GM13976 (cell line): Measurements from ENCODE around the gene MCUB.

Source experiments
- DNase-seq: peaks from one replicate; pipeline ENCODE4 v3.0.0; 2012; ENCODE audit warnings: low spot score
- in situ Hi-C: fragments of 300-500 bp; cut with MboI; formaldehyde crosslinking; loops from one replicate; pipeline ENCODE4 v1.12.0; 2022; ENCODE audit warnings: low sequenced_read_pairs, mixed read lengths, inconsistent platforms; ENCODE audit not compliant: unreplicated experiment
- TF ChIP-seq, protein P1 (sequence below): IDR thresholded peaks from 2 replicates; pipeline ENCODE4 v1.5.1; 2012; ENCODE audit warnings: borderline replicate concordance, mild to moderate bottlenecking; ENCODE audit not compliant: insufficient read depth; ENCODE audit errors: extremely low read depth, missing control alignments, control extremely low read depth

MCUB gene

DNA sequence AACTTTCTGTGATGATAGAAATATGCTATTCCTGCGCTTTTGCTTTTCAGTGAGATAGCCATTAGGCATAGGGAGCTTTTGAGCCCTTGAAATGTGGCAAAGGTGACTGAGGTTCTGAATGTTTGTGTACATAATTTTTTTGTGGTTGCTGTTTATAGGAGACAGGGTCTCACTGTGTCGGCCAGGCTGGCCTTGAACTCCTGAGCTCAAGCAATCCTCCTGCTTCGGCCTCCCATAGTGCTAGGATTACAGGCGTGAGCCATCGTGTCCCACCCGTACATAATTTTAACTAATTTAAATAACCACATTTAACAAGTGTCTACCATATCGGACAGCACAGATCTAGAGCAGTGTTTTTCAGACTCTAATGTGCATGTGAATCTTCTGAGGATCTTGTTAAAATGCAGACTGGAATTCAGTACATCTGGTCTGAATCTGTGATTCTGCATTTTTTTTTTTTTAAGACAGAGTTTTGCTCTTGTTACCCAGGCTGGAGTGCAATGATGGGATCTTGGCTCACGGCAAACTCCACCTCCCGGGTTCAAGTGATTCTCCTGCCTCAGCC, 97.9 kb downstream of the MCUB start:
- TF ChIP-seq, protein P1, sequence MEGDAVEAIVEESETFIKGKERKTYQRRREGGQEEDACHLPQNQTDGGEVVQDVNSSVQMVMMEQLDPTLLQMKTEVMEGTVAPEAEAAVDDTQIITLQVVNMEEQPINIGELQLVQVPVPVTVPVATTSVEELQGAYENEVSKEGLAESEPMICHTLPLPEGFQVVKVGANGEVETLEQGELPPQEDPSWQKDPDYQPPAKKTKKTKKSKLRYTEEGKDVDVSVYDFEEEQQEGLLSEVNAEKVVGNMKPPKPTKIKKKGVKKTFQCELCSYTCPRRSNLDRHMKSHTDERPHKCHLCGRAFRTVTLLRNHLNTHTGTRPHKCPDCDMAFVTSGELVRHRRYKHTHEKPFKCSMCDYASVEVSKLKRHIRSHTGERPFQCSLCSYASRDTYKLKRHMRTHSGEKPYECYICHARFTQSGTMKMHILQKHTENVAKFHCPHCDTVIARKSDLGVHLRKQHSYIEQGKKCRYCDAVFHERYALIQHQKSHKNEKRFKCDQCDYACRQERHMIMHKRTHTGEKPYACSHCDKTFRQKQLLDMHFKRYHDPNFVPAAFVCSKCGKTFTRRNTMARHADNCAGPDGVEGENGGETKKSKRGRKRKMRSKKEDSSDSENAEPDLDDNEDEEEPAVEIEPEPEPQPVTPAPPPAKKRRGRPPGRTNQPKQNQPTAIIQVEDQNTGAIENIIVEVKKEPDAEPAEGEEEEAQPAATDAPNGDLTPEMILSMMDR = no peak
- DNase-seq = no peak
- in situ Hi-C loops = no loop called here

DNA sequence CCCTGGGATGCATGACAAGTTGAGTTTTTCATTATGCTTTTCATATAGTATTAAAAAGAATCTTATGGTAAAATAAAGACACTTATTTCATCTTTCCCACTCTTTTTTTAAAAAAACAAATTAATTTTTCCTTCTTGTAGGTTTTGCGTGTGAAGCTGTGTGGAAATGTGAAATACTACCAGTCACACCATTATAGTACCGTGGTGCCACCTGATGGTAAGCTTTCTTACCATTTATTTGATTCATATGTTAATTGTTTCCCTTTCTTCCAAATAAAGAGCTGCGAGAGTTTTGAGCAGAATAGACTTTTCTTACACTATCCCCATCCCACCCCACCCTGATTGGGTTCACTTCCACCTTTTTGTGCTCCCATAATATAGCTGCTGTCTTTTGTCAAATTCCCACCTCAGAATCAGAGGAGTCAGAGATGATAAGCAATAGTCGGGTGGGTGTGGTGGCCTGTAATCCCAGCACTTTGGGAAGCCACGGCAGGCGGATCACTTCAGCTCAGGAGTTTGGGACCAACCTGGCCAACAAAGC, 98.9 kb downstream of the MCUB start:
- in situ Hi-C loops = no loop called here
- DNase-seq = no peak
- TF ChIP-seq, protein P1 = no peak

DNA sequence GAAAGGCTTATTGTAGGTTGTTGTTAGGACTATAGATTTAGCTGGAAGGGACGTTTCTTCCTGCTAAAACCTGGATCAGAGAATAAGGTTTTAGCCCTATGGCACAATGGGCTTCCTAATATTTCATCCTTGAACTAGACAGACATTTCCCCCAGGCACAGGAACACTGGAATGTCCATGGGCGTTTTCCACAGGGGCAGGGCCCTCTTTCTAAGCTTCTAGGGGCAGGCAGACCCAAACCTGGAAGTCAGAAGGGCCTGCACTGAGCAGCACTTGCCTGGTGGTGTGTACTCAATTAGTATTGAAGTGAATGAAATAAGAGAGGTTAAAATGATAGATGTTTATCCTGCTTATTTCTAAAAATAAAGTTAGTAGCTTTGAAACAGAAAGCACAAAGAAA, 102.1 kb downstream of the MCUB start:
- in situ Hi-C loops = no loop called here

DNA sequence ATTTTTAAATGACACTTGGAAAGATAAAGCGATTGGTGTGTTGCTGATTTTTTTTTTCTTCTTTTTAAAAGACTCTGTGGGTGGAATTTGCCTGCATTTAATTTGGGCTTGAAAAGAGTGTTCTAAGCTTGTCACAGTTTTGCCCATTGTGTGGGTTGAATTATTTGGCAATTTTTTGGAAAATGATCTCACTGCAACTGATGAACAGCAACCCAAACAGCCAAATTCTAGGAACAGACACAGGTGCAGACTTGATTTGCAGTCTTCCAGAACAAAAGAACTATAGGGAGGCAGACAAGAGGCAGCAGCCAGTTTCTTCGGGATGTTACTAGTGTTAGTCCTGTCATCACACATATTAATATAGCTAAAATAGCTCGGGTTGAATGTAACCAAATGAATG, 102.7 kb downstream of the MCUB start:
- TF ChIP-seq, protein P1 = no peak
- no peak for DNase-seq
- in situ Hi-C loops = no loop called here

More for the DNA sequence above, 102.1 kb downstream of the MCUB start:
- TF ChIP-seq, protein P1 = no peak
- DNase-seq = no peak

DNA sequence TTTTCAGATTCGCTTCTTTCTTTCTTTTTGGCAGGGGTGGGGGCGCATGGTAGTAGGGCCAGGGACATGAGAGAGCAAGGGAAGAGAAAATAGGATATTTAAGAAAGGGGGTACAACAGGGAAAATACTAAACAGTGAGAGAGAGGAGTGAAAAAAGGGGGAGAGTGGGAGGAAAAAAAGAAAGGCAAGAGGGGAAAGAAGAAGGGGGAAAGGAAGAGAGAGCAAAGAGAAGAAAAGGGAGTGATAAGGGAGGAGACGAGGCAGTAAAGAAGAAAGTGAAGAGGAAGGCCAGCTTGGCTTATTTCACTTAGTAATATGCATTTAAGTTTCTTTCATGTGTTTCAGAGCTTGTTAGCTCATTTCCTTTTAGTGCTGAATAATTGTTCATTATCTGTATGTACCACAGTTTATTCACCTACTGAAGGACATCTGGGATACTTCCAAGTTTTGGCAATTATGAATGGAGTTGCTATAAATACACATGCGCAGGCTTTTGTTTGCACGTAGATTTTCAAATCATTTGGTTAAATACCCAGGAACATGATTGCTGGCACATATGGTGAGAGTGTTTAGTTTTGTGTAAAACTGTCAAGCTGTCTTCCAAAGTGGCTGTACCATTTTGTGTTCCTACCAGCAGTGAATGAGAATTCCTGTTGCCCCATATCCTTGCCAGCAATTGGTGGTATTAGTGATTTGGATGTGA, 105.9 kb downstream of the MCUB start:
- in situ Hi-C loops = no loop called here
- TF ChIP-seq, protein P1 = no peak
- no peak for DNase-seq

DNA sequence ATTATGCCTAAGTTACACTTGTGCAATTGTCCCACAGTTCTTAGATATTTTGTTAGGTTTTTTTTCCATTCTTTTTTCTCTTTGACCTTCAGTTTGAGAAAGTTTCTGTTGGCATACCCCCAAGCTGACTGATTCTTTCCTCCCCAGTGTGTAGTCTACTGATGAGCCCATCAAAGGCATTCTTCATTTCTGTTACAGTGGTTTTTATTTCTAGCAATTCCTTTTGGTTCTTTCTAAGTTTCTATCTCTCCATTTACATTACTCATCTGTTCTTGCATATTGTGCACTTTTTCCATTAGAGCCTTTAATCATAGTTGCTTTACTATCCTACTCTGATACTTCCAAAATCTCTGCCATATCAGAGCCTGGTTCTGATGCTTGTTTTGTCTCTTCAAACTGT, 111.3 kb downstream of the MCUB start:
- no peak for DNase-seq
- in situ Hi-C loops = no loop called here
- TF ChIP-seq, protein P1 = no peak
